HG03108 (cell line): ENCODE measurements around the gene NOM1.

Source experiments
- ATAC-seq: cut with Tn5 transposase; IDR thresholded peaks from one replicate; pipeline ENCODE4 v1.9.1; 2021; ENCODE audit warnings: moderate library complexity; ENCODE audit not compliant: unreplicated experiment

The NOM1 gene

GRCh38 chr7:157003756-157004520, 54.4 kb downstream of the NOM1 start:
- no peak for ATAC-seq

- no peak for ATAC-seq
Observed at GRCh38 chr7:157004521-157005455, 55.3 kb downstream of the NOM1 start.

- ATAC-seq: no peak
Observed at GRCh38 chr7:157005456-157006204, 56.1 kb downstream of the NOM1 start.

- ATAC-seq: no peak
Observed at GRCh38 chr7:157006205-157006747, 56.8 kb downstream of the NOM1 start.

GRCh38 chr7:157006829-157007469, 57.4 kb downstream of the NOM1 start:
- ATAC-seq: no peak

GRCh38 chr7:157007470-157008066, 58.1 kb downstream of the NOM1 start:
- no peak for ATAC-seq

- ATAC-seq: no peak
Observed at GRCh38 chr7:157008206-157009169, 59.0 kb downstream of the NOM1 start.

- ATAC-seq: peak; percentile 29
Observed at GRCh38 chr7:157009170-157009777, 59.8 kb downstream of the NOM1 start.

- ATAC-seq: peak; percentile 18
Observed at GRCh38 chr7:157009778-157010587, 60.5 kb downstream of the NOM1 start.

- ATAC-seq: peak; percentile 62
Observed at GRCh38 chr7:157010588-157011332, 61.2 kb downstream of the NOM1 start, which contains the start of gene MNX1. Gene MNX1 (minus strand): TSS chr7:157010663. CDS start chr7:157010350, 313 bp downstream.

GRCh38 chr7:157011333-157012112, 62.0 kb downstream of the NOM1 start:
- no peak for ATAC-seq

- no peak for ATAC-seq
Observed at GRCh38 chr7:157012113-157012547, 62.6 kb downstream of the NOM1 start.

- ATAC-seq: no peak
Observed at GRCh38 chr7:157013101-157013500, 63.6 kb downstream of the NOM1 start.

GRCh38 chr7:157013602-157014549, 64.4 kb downstream of the NOM1 start:
- ATAC-seq: no peak
